NCI-H187 (cell line): ENCODE data around the gene ZNF267.
"Not testable (repeated sequence)": the region's sequence is repeated elsewhere in the genome, so short reads cannot be mapped to it uniquely, and the experiment has no call there.

ENCODE experiments used
- DNase-seq, 2 experiments: peaks; one replicate each; lab custom pipeline; 2025; lab: John Stamatoyannopoulos, UW

Gene ZNF267

GRCh38 chr16:31879937-31880321, 6.3 kb downstream of the ZNF267 start:
- DNase-seq: no peak

- DNase-seq: no peak
Measured at GRCh38 chr16:31880322-31880979, 6.8 kb downstream of the ZNF267 start.

DNA sequence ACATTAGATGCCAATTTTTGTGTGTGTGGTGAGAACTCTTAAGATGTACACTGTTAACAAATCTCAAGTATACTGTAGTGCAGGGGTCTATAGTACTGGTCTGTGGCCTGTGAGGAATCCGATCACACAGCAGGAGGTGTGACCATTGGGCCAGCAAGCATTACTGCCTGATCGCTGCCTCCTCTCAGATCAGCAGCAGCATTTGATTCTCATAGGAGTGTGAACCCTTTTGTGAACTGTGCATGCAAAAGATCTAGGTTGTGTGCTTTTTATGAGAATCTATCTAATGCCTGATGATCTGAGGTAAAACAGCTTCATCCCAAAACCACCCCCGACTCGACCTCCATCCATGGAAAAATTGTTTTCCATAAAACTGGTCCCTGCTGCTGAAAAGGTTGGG, 12.6 kb downstream of the ZNF267 start:
- no peak for DNase-seq

GRCh38 chr16:31888735-31889134, 15.1 kb downstream of the ZNF267 start:
- DNase-seq: no peak

- DNase-seq: not testable (repeated sequence)
Measured at GRCh38 chr16:31892111-31892510, 18.5 kb downstream of the ZNF267 start.

GRCh38 chr16:31893824-31894223, 20.2 kb downstream of the ZNF267 start:
- no peak for DNase-seq

- no peak for DNase-seq
Measured at GRCh38 chr16:31897283-31897682, 23.7 kb downstream of the ZNF267 start.

- no peak for DNase-seq
Measured at GRCh38 chr16:31899505-31899904, 25.9 kb downstream of the ZNF267 start.

GRCh38 chr16:31904571-31904970, 31.0 kb downstream of the ZNF267 start:
- DNase-seq: not testable (repeated sequence)

DNA sequence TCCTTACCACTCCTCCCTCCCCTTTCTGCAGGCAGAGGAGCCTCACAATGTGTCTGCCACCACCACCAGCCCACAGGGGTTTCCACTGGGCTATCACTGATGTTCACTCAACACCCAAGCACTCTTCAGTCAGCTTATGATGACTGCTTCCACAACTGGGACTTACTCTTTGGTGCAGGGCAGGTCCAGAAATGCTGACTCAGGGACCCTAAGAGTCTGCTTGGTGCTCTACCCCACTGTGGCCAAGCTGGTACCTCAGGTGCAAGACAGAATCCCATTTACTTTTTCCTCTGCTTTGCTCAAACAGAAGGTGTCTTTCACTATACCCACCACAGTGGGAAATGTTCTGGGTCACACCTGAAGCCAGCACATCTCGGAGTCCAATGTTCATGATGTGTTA, 40.1 kb downstream of the ZNF267 start:
- DNase-seq: no peak

- no peak for DNase-seq
Measured at GRCh38 chr16:31916056-31916488, 42.5 kb downstream of the ZNF267 start.

DNA sequence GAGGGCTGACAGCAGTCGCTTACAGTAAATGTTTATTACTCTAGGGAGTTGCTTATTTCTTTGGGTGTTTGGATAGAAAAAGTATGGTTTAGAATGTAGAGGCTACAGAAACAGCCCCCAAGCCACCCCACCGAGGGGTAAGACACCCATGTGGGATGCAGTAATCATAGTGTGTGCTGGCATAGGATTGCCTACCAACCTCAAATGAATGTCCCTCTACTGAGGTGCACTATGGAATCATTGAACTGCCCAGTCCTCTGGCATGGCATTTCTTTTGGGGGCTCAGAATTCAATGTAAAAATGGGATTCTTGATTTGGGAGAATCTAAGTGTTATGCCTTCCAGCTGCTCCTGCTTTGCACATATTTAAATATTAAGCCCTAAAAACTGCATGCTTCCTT, 46.8 kb downstream of the ZNF267 start:
- no peak for DNase-seq

GRCh38 chr16:31951806-31952205, 78.2 kb downstream of the ZNF267 start:
- not testable (repeated sequence) for DNase-seq

DNA sequence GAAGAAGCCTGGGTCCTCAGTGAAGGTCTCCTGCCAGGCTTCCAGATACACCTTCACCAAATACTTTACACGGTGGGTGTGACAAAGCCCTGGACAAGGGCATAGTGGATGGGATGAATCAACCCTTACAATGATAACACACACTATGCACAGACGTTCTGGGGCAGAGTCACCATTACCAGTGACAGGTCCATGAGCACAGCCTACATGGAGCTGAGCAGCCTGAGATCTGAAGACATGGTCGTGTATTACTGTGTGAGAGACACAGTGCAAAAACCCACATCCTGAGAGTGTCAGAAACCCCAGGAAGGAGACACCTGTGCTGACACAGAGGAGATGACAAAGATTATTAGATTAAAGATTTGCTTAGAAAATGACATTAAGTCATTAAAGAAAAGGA, 78.6 kb downstream of the ZNF267 start:
- not testable (repeated sequence) for DNase-seq

- DNase-seq: not testable (repeated sequence)
Measured at GRCh38 chr16:31956221-31956620, 82.6 kb downstream of the ZNF267 start.

GRCh38 chr16:31960186-31960910, 86.7 kb downstream of the ZNF267 start:
- DNase-seq: not testable (repeated sequence)
